Stomach (tissue), 4 donors: Measurements from ENCODE around the gene PHF20.

Experiments
- CTCF ChIP-seq, 7 experiments: fragments of 450-650 bp in 4 of 7; fragments of 200-600 bp in 3 of 7; sonication (generic) in 3 of 7; IDR thresholded peaks; one replicate each; pipeline ENCODE4 v1.5.1; 2016 to 2019; ENCODE audit warnings: antibody characterized with exemption in 7 of 7, control low read depth in 2 of 7, mild to moderate bottlenecking in 1 of 7
- POLR2A ChIP-seq, 4 donors: fragments of 450-650 bp; IDR thresholded peaks; one replicate each; pipeline ENCODE4 v1.6.1; 2016; ENCODE audit warnings: antibody characterized with exemption in 4 of 4, control low read depth in 2 of 4, mild to moderate bottlenecking in 1 of 4, moderate library complexity in 1 of 4
- POLR2AphosphoS5 ChIP-seq, 3 donors: sonication (generic); formaldehyde crosslinking; IDR thresholded peaks; one replicate each; pipeline ENCODE4 v1.6.1; 2016; ENCODE audit warnings: antibody characterized with exemption in 3 of 3

GRCh38 chr20:35908007-35908406 is 136.2 kb downstream of the PHF20 start:
- TF ChIP-seq POLR2AphosphoS5 (IDR thresholded peaks at IDR 0.05) (no peak), POLR2A (IDR thresholded peaks at IDR 0.05) (no peak), CTCF (IDR thresholded peaks at IDR 0.05) (no peak)
